ENCODE data around the gene DNAJC11. TPM values are rescaled to one million over a fixed set of nuclear protein-coding genes. Genes with fewer than 3 reads are reported as not detected.
A peak's percentile ranks its signal among the peaks of the same experiment; 100 is the strongest.
"Not testable (repeated sequence)": the region's sequence is repeated elsewhere in the genome, so short reads cannot be mapped to it uniquely, and the experiment has no call there.

DNAJC11 gene
- total RNA-seq, 1 donor = 38.9 TPM

DNA sequence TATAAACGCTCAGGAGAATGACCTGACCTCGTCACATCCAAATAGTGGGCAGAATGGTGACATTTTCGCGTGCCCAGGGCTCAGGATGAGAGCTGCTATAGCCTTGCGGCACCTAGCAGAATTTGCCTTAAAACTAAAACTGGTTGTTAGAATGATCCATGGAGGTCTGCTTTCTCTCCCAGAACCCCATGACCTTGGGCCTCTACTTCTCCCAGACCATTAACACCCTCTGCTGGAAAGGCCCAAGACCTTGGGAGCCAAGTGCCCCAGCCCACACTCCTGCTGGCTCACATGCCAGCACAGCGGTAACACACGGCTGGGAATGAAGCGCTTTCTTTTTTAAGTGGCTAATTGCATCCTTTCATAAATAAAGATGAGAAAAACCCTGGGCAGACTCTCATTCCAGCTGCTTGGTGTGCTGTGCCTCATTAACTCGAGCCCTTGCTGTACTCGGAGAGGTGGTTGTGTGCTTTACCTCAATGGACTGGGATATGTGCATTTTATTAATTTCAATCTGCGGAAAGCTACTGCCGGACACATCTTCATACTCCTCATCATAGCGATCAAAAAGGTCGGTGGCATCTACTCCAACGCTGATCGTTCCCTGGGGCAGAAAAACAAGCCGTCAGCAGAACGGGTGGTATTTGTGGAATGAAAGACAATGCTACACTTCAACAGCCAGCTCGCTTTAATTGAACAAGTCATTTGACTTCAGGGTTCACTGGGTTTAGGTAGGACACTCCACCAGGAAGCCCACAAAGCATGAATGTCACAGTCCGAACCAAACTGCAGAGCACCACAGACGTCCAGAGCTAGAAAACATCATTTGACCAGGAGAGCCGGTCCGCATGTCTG lies 48.0 kb downstream of the DNAJC11 start:
- TF ChIP-seq, protein P1, sequence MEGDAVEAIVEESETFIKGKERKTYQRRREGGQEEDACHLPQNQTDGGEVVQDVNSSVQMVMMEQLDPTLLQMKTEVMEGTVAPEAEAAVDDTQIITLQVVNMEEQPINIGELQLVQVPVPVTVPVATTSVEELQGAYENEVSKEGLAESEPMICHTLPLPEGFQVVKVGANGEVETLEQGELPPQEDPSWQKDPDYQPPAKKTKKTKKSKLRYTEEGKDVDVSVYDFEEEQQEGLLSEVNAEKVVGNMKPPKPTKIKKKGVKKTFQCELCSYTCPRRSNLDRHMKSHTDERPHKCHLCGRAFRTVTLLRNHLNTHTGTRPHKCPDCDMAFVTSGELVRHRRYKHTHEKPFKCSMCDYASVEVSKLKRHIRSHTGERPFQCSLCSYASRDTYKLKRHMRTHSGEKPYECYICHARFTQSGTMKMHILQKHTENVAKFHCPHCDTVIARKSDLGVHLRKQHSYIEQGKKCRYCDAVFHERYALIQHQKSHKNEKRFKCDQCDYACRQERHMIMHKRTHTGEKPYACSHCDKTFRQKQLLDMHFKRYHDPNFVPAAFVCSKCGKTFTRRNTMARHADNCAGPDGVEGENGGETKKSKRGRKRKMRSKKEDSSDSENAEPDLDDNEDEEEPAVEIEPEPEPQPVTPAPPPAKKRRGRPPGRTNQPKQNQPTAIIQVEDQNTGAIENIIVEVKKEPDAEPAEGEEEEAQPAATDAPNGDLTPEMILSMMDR (IDR thresholded peaks at IDR 0.05; ENCODE audit: insufficient read depth, low read depth, low read length) = no peak
- H3K4me3 ChIP-seq (ENCODE audit: low read depth, low read length) = no peak overlapping the region
- no peak for DNase-seq (ENCODE audit: low read depth)

DNA sequence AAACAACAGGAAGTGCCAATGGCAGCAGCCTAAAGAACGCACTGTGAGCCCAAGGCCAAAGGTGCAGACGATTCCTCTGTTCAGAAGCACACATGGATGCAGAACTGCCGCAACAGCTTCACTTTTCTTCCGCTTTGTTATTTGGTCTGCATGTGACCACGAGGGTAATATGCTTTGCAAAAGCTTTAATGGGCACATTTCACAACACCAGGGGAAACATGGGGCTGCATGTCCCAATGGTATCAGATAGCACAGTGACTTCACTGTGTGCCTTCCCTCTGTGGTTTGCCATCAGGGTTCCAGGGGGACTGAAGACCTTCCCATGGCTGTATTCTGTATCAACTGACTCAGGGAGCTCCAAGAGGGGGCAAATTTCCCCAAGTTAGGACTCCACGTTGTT lies 48.6 kb downstream of the DNAJC11 start:
- TF ChIP-seq, protein P1 (IDR thresholded peaks at IDR 0.05; ENCODE audit: insufficient read depth, low read depth, low read length) = no peak
- DNase-seq (ENCODE audit: low read depth) = no peak
- no peak overlapping the region for H3K4me3 ChIP-seq (ENCODE audit: low read depth, low read length)

DNA sequence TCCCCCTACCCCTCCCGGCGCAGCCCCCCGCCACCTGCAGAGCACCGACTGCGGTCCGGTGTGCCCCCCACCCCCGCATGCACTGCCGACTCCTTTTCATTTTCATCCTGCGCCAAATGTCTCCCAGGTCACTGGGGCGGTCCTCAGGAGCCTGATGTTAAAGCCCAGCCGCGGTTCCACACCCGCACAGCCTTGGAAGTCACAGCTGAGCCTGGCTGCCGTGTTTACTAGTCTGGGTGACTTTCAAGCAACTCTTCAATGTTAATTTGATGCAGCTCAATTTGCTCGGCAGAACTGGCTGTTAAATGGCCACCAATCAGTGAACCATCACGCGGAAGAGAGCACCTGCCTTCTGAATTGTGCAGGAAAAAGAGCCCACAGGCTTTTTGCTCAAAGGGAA lies 49.7 kb downstream of the DNAJC11 start:
- no peak overlapping the region for H3K4me3 ChIP-seq (ENCODE audit: low read depth, low read length)
- DNase-seq (ENCODE audit: low read depth) = no peak
- TF ChIP-seq, protein P1 (IDR thresholded peaks at IDR 0.05; ENCODE audit: insufficient read depth, low read depth, low read length) = no peak

DNA sequence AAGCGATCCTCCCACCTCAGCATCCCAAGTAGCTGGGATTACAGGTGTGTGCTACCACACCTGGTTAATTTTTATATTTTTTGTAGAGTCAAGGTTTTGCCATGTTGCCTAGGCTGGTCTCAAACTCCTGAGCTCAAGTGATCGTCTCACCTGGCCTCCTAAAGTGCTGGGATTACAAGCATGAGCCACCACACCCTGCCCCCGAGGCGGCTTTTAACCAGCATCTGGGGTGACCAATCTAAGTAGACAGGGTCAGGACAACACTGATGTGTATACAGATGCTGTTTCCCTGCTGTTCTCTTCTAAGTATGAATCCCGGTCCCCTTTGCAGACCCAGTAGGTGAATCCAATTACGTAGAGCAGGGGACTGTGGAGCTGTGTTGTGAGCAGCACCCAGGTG lies 53.1 kb downstream of the DNAJC11 start:
- no peak overlapping the region for H3K4me3 ChIP-seq (ENCODE audit: low read depth, low read length)
- TF ChIP-seq, protein P1 (IDR thresholded peaks at IDR 0.05; ENCODE audit: insufficient read depth, low read depth, low read length) = no peak
- DNase-seq (ENCODE audit: low read depth) = no peak

DNA sequence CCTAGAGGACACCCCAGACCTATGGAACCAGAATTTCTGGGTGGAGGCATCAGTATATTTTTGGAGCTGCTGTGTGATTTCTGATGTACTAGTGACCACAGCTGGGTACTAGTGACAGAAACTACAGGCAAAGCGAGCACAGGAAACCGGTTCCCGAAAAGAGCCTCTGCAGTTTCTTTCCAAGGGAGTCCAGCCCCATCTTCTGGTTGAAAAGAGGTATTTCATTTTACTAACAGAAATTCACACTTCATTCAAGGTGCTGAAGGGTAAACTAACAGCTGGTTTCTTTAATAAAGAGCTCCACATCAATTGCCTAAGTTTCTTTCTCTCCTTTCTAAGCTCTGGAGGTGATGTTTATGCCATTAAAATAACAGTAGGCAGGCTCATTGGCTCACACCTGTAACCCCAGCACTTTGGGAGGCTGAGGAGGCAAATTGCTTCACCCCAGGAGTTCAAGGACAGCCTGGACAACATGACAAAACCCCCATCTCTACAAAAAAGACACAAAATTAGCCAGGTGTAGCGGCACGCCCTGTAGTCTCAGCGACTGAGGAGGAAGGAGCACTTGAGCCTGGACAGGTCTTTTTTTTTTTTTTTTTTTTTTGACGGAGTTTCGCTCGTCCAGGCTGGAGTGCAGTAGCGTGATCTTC lies 55.0 kb downstream of the DNAJC11 start:
- DNase-seq (ENCODE audit: low read depth) = peak; percentile 70
- H3K4me3 ChIP-seq (ENCODE audit: low read depth, low read length) = no peak overlapping the region
- TF ChIP-seq, protein P1 (IDR thresholded peaks at IDR 0.05; ENCODE audit: insufficient read depth, low read depth, low read length) = peak; percentile 71

- TF ChIP-seq, protein P1 (IDR thresholded peaks at IDR 0.05; ENCODE audit: insufficient read depth, low read depth, low read length) = no peak
- DNase-seq (ENCODE audit: low read depth) = no peak
- no peak overlapping the region for H3K4me3 ChIP-seq (ENCODE audit: low read depth, low read length)
Observed at GRCh38 chr1:6645018-6645417, 56.6 kb downstream of the DNAJC11 start.

DNA sequence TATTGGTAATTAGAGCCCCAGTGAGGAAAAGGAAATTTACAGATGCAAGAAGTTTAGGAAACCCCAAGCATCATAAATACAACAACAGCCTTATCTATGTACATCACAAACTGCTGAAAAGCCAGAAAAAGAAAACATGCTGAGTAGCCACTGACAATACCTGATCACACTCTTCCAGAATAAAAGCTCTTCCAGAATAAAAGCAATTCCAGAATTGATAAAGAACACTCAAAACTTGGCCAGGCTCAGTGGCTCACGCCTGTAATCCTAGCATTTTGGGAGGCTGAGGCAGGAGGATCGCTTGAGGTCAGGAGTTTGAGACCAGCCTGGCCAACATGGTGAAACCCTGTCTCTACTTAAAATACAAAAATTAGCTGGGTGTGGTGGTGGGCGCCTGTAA lies 60.7 kb downstream of the DNAJC11 start:
- not testable (repeated sequence) for H3K4me3 ChIP-seq (ENCODE audit: low read depth, low read length); DNase-seq (ENCODE audit: low read depth)
